ENCODE measurements around the gene GPATCH2.
"Not testable (repeated sequence)": the region's sequence is repeated elsewhere in the genome, so short reads cannot be mapped to it uniquely, and the experiment has no call there.

The GPATCH2 gene

GRCh38 chr1:217435204-217435603, 195.7 kb downstream of the GPATCH2 start:
- DNase-seq: no peak

DNA sequence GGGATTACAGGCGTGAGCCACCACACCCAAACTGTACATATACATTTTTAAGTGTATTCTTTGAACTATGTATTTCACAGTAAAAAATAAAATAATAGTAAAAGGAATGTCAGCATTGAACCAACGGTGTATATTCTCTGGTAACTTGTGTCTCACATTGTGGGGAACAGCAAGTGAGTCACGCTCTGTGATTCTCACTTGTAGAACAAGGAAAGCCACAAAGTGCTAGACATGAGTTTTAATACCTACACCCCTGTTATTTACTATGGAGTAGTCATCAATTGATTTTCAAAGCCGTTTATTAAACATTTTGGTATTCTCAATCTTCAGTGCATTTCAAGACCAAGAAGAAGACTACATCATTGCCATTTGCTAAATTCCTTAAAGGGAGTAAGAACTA, 197.2 kb downstream of the GPATCH2 start:
- DNase-seq: no peak

- DNase-seq: no peak
Measured at GRCh38 chr1:217432339-217432738, 198.6 kb downstream of the GPATCH2 start.

- DNase-seq: no peak
Measured at GRCh38 chr1:217431395-217431794, 199.5 kb downstream of the GPATCH2 start.

GRCh38 chr1:217425422-217425821, 205.5 kb downstream of the GPATCH2 start:
- no peak for DNase-seq

DNA sequence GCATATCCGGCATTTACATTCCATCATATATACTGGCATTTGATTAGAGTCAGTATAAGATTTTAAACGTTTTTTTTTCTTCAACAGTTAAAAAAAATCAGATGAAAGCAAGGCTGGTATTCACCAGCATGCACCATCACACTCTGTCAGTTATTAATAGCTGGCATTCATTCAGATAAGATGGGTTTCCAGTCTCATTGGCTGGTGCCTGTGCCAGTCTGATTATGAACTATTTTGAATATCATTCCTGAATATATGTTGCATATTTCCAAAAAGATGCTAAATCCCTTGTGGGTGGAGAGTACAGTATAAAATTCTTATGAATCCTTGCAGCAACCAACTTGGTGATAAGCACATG, 211.7 kb downstream of the GPATCH2 start:
- DNase-seq: no peak

DNA sequence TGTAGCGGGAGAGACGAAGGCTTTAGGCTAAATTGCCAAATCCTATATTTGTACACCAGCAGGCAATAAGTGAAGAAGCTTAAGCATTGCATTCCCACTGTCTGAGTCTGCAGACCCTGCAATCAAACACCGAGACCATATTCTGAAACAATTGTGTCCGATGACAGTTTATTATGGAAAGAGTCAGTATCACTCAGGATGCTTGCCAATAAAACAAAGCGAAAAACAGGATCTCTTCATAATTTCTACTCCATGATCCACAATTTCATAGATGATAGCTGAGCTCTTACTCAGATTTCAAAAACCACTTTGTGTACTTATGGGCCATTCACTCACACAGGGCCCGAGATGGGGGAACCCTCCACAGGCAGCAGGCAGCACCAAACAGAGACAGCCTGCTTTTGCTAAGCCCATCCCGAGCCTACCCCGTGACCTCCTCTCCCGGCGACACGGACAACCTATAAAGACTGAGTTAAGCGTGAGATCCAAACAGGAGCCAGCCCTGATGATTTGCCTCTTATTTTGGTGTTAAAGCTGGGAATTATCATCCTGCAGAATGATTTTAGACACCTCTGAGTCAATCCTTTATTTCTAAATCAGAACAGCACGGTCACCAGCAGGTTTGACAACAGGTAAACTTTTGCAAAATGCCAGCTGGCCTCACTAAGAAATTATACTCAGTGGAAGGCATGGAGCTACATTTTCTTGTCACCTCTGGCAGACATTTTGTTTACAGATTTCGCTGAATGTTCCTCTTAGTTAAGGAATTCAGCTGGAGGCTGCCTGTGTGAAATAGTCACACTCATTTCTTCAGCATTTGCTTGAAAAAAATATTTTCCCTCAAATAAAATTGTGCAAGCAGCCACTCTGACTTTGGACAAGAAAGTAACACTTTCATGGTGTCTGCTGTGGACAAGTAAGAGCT, 212.4 kb downstream of the GPATCH2 start:
- DNase-seq: no peak

GRCh38 chr1:217417363-217417762, 213.5 kb downstream of the GPATCH2 start:
- no peak for DNase-seq

DNA sequence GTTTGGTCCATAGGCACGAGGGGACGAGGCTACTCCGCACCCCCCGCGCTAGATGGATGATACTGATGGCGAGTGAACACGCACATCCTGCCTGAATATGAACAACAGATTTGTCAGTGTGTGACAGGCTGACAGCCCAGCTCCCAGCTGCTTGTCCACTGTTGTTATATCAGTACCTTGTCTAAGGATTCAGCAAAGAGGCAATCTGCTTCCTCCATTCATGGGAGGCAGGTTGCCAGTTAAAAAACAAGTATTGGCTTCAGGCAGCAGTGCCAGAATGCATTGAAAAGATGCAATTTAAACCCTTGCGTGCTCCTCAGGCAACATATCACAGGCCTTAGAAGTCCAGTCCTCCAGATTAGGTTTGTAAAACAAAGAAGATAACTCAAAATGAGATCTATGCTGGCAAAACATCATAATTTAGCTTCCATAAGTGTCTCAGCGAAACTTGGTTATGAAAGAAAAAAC, 223.3 kb downstream of the GPATCH2 start:
- DNase-seq: no peak

- DNase-seq: no peak
Measured at GRCh38 chr1:217403026-217403720, 227.7 kb downstream of the GPATCH2 start.

GRCh38 chr1:217402301-217402700, 228.6 kb downstream of the GPATCH2 start:
- DNase-seq: no peak

- DNase-seq: no peak
Measured at GRCh38 chr1:217393896-217394295, 237.0 kb downstream of the GPATCH2 start.

DNA sequence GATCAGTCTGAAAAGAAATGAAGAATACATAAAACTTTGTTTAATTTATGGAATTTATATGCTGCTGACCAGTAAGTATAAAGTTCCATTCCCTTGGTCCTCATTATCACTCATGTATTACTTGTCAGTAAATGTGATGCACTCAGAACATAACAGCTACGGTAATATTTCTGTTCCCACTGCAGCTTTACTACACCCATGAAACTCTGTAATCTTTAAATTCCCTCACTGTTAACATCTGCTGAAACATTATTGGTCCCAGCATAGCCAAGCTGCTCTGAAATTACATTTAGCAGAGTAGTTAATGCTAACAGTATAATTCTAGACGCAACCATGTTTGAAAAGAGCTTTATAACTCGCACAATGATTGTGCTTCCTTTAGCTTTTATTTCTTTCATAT, 238.4 kb downstream of the GPATCH2 start:
- no peak for DNase-seq

DNA sequence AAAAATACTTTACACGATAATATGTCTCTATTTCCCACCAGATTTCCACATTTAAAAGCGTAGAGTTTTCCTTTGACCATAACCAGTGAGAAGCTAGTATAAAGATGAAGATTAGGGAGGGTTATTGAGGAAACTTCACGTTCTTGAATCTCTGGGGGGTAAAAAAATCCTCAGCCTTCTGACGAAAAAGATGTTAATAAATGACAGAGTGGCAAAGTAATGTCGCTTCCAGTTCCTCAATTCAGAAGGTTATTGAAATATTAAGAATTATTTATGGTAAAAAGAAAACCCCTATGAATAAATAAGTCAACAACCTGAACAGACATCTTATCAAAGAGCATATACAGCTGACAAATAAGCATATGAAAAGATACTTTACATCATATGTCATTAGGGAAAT, 241.0 kb downstream of the GPATCH2 start:
- DNase-seq: no peak

DNA sequence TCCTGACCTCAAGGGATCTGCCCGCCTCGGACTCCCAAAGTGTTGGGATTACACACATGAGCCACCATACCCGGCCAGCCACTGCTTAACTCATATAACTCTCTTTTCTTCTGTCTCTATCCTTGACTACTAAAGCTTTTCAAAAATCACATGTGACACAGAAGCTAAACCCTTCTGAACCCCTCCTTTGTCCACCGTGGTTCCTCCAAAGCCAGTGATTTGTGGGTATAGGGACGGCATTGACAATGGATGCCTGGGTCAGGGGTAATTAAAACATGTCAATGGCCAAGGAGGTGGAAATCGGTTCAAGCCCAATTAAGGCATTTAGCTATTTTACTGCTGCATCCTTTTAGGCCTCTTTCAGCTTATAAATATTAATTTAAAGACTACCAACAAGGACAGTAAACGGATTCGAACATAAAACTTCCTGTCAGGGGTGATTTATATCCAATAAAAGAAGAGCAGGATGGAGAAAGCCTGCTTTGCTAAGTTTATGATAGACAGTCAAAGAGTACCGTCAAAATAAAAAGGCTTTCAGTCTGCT, 242.3 kb downstream of the GPATCH2 start:
- no peak for DNase-seq

GRCh38 chr1:217381773-217382172, 249.1 kb downstream of the GPATCH2 start:
- DNase-seq: not testable (repeated sequence)

DNA sequence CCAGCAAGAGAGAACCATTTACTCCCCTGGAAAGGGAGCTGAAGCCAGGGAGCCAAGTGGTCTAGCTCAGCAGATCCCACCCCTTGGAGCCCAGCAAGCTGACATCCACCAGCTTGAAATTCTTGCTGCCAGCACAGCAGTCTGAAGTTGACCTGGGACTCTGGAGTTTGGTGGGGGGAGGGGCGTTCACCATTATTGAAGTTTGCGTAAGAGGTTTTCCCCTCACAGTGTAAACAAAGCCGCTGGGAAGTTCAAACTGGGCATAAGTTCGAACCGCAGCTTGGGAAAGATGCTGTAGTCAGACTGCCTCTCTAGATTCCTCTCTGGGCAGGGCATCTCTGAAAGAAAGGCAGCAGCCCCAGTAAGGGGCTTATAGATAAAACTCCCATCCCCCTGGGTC, 251.1 kb downstream of the GPATCH2 start:
- not testable (repeated sequence) for DNase-seq

GRCh38 chr1:217379336-217379735, 251.6 kb downstream of the GPATCH2 start:
- DNase-seq: no peak

All from stimulated activated CD4-positive, alpha-beta T cell treated with anti-CD3 and anti-CD28 coated beads, Interleukin-4, amount 100 ng/mL, for 4 hours (primary cell).